Activated T-cell treated with anti-CD3 and anti-CD28 coated beads, Interleukin-2, amount 50 U/mL, for 4 hours (primary cell): ENCODE results near the gene NT5M. TPM values are rescaled to one million over a fixed set of nuclear protein-coding genes. Genes with fewer than 3 reads are reported as not detected.

ENCODE experiments used
- ATAC-seq, 2 donors: fragments of 200-7000 bp; cut with Tn5 transposase; one replicate each; pipeline ENCODE4 v1.10.0; 2021
- DNase-seq: peaks from one replicate; pipeline ENCODE4 v3.0.0-alpha.2; 2020
- H3K27me3 Mint-ChIP-seq: one replicate; pipeline ENCODE4 v1.8.0; 2021; ENCODE audit warnings: low read depth, mixed read lengths
- H3K36me3 Mint-ChIP-seq: one replicate; pipeline ENCODE4 v1.8.0; 2022; ENCODE audit warnings: mixed read lengths; ENCODE audit not compliant: insufficient read depth
- H3K4me1 Mint-ChIP-seq: one replicate; pipeline ENCODE4 v1.8.0; 2021; ENCODE audit warnings: low read depth, mixed read lengths
- H3K4me3 Mint-ChIP-seq: one replicate; pipeline ENCODE4 v1.8.0; 2021; ENCODE audit warnings: mild to moderate bottlenecking, moderate library complexity, mixed read lengths
- H3K9me3 Mint-ChIP-seq: one replicate; pipeline ENCODE4 v1.8.0; 2021; ENCODE audit warnings: mixed read lengths
- total RNA-seq, 3 donors: library from RNA; stranded (reverse); gene quantifications; one replicate each; pipeline ENCODE4 v1.2.1, GENCODE V29; 2021

Gene NT5M
- total RNA-seq, 3 donors from 2014 or later, result 2.6 to 3.3 (median 3.2) TPM

DNA sequence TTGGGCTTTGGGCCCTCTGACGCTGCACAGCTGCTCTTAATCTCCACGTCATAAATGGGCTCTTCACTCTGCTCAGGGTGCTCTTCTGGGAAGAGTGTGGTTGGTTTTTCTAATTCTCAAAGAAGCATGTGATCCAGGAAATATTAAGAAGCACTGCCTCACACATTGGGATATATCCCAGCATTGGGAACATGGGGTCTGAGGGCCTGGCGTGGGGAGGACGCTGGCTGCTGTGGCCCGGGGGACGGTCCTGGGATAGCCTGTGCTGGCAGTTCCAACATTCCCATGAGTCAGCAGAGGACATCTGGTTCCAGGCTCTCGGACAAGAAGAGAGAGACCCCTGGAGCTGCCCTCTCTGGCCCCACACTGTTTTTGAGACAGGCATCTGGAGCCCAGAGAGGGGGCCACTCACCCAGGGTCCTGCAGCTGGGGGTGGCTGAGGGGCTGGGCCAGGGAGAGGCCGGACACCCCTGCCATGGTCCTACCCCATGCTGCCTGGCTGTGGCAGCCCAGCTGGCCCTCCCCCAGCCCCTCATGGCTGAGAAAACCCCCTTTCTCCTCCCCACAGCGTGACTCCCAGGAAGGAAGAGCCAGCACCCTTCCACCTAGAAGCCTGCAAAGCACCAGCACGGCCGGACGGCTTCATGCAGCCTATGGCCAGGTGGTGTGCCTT lies 58.8 kb downstream of the NT5M start:
- no peak for ATAC-seq

GRCh38 chr17:17362540-17362930 lies 59.4 kb downstream of the NT5M start:
- no peaks in the 10 kb centered on the region for H3K4me1 Mint-ChIP-seq
- ATAC-seq (no peak), DNase-seq (no peak)
- no peak overlapping the region for H3K4me3 Mint-ChIP-seq
- peaks cover 5% of the 10 kb centered on the region for H3K27me3 Mint-ChIP-seq
- no peaks in the 10 kb centered on the region for H3K36me3 Mint-ChIP-seq
- peaks cover 11% of the 10 kb centered on the region for H3K9me3 Mint-ChIP-seq

More for the DNA sequence above, 58.8 kb downstream of the NT5M start:
- no peaks in the 10 kb centered on the region for H3K4me1 Mint-ChIP-seq
- no peaks in the 10 kb centered on the region for H3K36me3 Mint-ChIP-seq
- peaks cover 11% of the 10 kb centered on the region for H3K9me3 Mint-ChIP-seq
- DNase-seq, result no peak
- H3K27me3 Mint-ChIP-seq, result peaks cover 5% of the 10 kb centered on the region
- no peak overlapping the region for H3K4me3 Mint-ChIP-seq

GRCh38 chr17:17363638-17364337 lies 60.6 kb downstream of the NT5M start:
- ATAC-seq (no peak), DNase-seq (no peak)
- peaks cover 11% of the 10 kb centered on the region for H3K9me3 Mint-ChIP-seq
- H3K36me3 Mint-ChIP-seq, result no peaks in the 10 kb centered on the region
- no peaks in the 10 kb centered on the region for H3K4me1 Mint-ChIP-seq
- H3K27me3 Mint-ChIP-seq, result peaks cover 5% of the 10 kb centered on the region
- H3K4me3 Mint-ChIP-seq, result no peak overlapping the region

DNA sequence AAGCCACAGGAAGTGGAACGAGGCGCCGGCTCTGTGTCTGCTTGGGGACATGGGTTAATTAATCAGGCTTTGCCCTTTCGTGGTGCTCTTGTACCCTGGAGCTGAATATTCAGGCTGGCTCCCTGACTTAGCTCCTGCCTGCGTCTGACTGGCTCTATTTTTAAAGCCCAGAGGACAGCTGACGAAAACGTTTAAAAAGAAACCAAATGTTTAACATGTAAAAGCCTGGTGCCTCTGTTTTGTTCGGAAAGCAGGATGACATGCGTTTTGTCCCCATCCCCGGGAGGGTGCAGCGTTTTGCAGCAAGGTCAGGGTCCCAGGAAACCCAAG lies 61.1 kb downstream of the NT5M start:
- Mint-ChIP-seq H3K36me3 (no peaks in the 10 kb centered on the region), H3K4me1 (no peaks in the 10 kb centered on the region), H3K27me3 (peaks cover 5% of the 10 kb centered on the region), H3K4me3 (no peak overlapping the region), H3K9me3 (peaks cover 11% of the 10 kb centered on the region)
- no peak for ATAC-seq
- no peak for DNase-seq

DNA sequence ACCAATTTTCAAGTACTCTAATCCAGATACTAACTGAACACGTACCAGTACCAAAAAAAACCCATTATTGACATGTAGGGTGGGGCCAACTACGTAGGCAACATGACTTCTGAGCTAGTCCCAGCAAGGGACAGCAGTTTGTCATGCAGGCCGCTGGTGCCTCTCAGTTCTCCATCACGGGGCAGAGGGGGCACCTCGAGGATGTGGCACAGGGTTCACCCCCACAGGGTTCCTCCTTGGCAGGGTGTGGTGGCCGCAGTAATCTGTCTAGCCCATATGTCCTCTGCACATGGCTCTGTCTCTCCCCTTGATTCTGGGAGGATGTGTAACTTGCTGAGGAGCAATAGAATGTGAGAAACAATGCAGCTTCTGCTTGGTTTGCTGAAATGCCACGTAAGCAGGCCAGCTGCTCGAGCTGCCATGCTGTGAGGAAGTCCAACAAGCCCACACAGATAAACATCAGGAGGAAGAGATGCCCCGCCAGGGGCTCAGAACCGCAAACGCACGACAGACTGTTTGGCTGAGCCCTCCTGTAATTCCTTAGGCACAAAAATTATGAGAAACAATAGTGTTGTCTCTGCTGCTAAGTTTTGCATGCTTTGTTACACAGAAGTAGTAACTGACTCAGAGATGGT lies 62.4 kb downstream of the NT5M start:
- DNase-seq (no peak), ATAC-seq (no peak)
- H3K36me3 Mint-ChIP-seq, result no peaks in the 10 kb centered on the region
- H3K4me1 Mint-ChIP-seq, result no peaks in the 10 kb centered on the region
- H3K27me3 Mint-ChIP-seq, result peaks cover 5% of the 10 kb centered on the region
- H3K9me3 Mint-ChIP-seq, result peaks cover 1% of the 10 kb centered on the region
- H3K4me3 Mint-ChIP-seq, result no peak overlapping the region

- no peaks in the 10 kb centered on the region for H3K9me3 Mint-ChIP-seq
Observed at GRCh38 chr17:17366235-17366634, 63.1 kb downstream of the NT5M start.

GRCh38 chr17:17366941-17367875 lies 64.0 kb downstream of the NT5M start:
- no peaks in the 10 kb centered on the region for H3K4me1 Mint-ChIP-seq
- no peak for DNase-seq

More at GRCh38 chr17:17366235-17366634, 63.1 kb downstream of the NT5M start:
- H3K4me1 Mint-ChIP-seq, result no peaks in the 10 kb centered on the region
- ATAC-seq (no peak), DNase-seq (no peak)
- no peak overlapping the region for H3K4me3 Mint-ChIP-seq
- H3K36me3 Mint-ChIP-seq, result no peaks in the 10 kb centered on the region
- H3K27me3 Mint-ChIP-seq, result peaks cover 3% of the 10 kb centered on the region

DNA sequence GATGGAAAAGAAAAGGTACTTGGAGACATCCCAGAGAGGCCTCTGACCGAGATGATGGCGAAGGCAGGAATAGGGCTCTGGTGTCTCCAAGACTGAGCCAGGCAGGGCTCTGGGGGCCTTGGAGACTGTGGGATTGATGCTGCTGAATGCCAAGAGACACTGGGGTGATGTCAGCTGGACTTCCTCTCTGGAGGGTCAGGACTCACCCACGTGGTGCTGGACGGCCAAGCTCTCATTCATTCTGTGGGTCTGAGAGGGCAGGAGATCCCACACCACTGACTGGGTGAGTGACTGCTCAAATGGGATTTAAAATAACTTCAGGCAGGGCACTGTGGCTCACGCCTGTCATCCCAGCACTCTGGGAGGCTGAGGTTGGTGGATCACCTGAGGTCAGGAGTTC lies 64.8 kb downstream of the NT5M start:
- DNase-seq, result no peak
- Mint-ChIP-seq H3K4me3 (no peak overlapping the region), H3K36me3 (no peaks in the 10 kb centered on the region), H3K4me1 (no peaks in the 10 kb centered on the region), H3K9me3 (no peaks in the 10 kb centered on the region), H3K27me3 (peaks cover 2% of the 10 kb centered on the region)
- ATAC-seq, result no peak

More at GRCh38 chr17:17366941-17367875, 64.0 kb downstream of the NT5M start:
- Mint-ChIP-seq H3K36me3 (no peaks in the 10 kb centered on the region), H3K27me3 (peaks cover 2% of the 10 kb centered on the region), H3K4me3 (no peak overlapping the region), H3K9me3 (no peaks in the 10 kb centered on the region)
- no peak for ATAC-seq

DNA sequence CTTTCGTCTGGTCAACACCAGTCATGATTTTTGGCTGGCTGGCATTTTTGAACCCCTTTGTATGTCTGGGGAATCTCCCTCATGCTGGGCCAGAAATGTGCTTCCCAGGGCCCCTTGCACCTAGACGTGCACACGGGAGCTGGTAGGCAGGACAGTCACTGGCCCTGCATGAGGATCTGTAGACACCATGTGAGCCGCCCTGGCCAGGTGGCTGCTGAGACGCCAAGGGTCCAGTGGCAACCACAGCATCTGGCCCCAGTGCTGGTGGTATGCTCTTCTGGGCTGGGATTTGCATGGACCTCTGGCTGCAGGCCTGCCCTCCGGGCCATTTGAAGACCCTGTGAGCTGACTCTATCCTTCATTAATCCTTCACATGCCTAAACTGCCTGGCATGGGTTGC lies 67.5 kb downstream of the NT5M start:
- Mint-ChIP-seq H3K9me3 (no peaks in the 10 kb centered on the region), H3K36me3 (no peaks in the 10 kb centered on the region), H3K4me1 (no peaks in the 10 kb centered on the region), H3K27me3 (peaks cover 2% of the 10 kb centered on the region), H3K4me3 (no peak overlapping the region)
- DNase-seq, result no peak
- no peak for ATAC-seq

DNA sequence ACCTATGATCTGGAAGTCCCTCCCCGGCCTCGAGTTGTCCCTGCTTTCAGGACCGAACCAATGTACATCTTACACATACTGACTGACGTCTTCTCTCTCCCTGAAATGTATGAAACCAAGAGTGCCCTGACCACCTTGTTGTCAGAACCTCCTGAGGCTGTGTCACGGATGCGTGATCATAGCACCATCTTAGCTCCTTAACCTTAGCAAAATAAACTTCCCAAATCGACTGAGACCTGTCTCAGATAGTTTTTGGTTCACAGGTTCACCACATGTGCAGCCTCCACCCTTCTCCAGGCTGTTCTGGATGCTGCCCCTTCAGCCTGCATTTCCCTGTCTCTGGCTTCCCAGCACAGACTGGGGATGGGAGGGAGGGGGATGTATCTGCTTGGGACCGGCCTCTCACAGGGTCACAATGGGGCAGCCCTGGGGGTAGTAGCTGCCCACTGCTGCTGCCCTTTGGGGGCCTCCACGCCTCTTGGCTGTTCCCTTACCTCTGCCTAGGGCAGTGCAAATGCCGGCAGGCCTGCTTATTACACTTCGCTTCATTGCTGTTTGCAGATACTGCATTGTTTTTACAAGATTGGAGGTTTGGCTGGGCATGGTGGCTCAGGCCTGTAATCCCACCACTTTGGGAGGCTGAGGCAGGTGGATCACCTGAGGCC lies 69.8 kb downstream of the NT5M start:
- no peak for DNase-seq
- no peak for ATAC-seq
- Mint-ChIP-seq H3K9me3 (no peaks in the 10 kb centered on the region), H3K4me3 (no peak overlapping the region), H3K36me3 (no peaks in the 10 kb centered on the region), H3K27me3 (no peaks in the 10 kb centered on the region), H3K4me1 (no peaks in the 10 kb centered on the region)

GRCh38 chr17:17375841-17376240 lies 72.7 kb downstream of the NT5M start:
- H3K36me3 Mint-ChIP-seq, result no peaks in the 10 kb centered on the region
- no peaks in the 10 kb centered on the region for H3K4me1 Mint-ChIP-seq
- no peak for DNase-seq
- H3K4me3 Mint-ChIP-seq, result no peak overlapping the region
- H3K27me3 Mint-ChIP-seq, result peaks cover 2% of the 10 kb centered on the region
- no peak for ATAC-seq
- no peaks in the 10 kb centered on the region for H3K9me3 Mint-ChIP-seq

DNA sequence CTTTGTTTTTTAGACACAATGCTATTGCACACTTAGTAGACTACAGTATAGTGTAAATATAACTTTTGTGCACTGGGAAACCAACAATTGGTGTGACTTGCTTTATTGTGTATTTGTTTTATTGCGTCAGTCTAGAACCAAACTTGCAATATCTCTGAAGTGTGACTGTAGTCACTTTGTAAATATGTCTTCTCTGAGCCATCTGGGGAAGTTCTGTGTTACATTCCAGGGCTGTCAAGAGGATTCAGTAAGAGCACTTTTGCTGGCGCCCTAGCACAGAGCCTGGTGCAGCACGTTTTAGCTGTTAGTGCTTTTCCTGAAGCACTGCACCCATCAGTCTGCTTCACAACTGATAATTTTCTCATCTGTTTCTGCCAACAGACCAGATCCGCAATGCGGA lies 73.2 kb downstream of the NT5M start:
- H3K4me1 Mint-ChIP-seq, result no peaks in the 10 kb centered on the region
- no peaks in the 10 kb centered on the region for H3K36me3 Mint-ChIP-seq
- H3K4me3 Mint-ChIP-seq, result no peak overlapping the region
- ATAC-seq, result no peak
- DNase-seq, result no peak
- H3K27me3 Mint-ChIP-seq, result peaks cover 2% of the 10 kb centered on the region
- no peaks in the 10 kb centered on the region for H3K9me3 Mint-ChIP-seq

GRCh38 chr17:17377071-17377967 lies 74.1 kb downstream of the NT5M start:
- Mint-ChIP-seq H3K9me3 (no peaks in the 10 kb centered on the region), H3K36me3 (no peaks in the 10 kb centered on the region), H3K4me3 (no peak overlapping the region), H3K4me1 (no peaks in the 10 kb centered on the region), H3K27me3 (peaks cover 2% of the 10 kb centered on the region)
- no peak for DNase-seq
- no peak for ATAC-seq
